B cell (primary cell): ENCODE data around the gene KATNAL2. TPM values are rescaled to one million over a fixed set of nuclear protein-coding genes. Genes with fewer than 3 reads are reported as not detected.

Source experiments
- ATAC-seq: fragments of 200-7000 bp; cut with Tn5 transposase; one replicate; pipeline ENCODE4 v1.10.0; 2021; ENCODE audit warnings: low read depth, mild to moderate bottlenecking, moderate number of reproducible peaks, moderate library complexity
- CTCF ChIA-PET: fragments of 350-600 bp; sonication (Branson Sonifier 250); formaldehyde crosslinking; loops from one replicate; lab custom pipeline; 2021; ENCODE audit warnings: antibody characterized with exemption, inconsistent platforms; lab: Charles Lee
- POLR2A ChIA-PET: fragments of 350-600 bp; sonication (Branson Sonifier 250); formaldehyde crosslinking; loops from one replicate; lab custom pipeline; 2021; ENCODE audit warnings: antibody characterized with exemption; lab: Charles Lee
- DNase-seq: peaks from one replicate; pipeline ENCODE4 v3.0.0; 2013
- H2AFZ ChIP-seq: 2 replicates; pipeline ENCODE4 v1.6.1; 2012; ENCODE audit warnings: mild to moderate bottlenecking, low read depth, low read length; ENCODE audit not compliant: insufficient read depth, poor library complexity, severe bottlenecking
- H3K27ac ChIP-seq, 2 donors: 1 replicate in 1 of 2; 2 replicates in 1 of 2; pipeline ENCODE4 v1.5.1; 2012 to 2013; ENCODE audit warnings: low read length in 2 of 2, mild to moderate bottlenecking in 2 of 2, moderate library complexity in 1 of 2
- H3K27me3 ChIP-seq, 4 experiments: fragments of 200-600 bp in 1 of 4; sonication (generic) in 1 of 4; replicated peaks in 1 of 4; 1 replicate in 2 of 4; 2 replicates in 2 of 4; pipeline versions ENCODE4 v1.6.1 to v1.7.0; 2013 to 2016; ENCODE audit warnings: low read length in 3 of 4, mild to moderate bottlenecking in 2 of 4, mixed read lengths in 1 of 4, moderate library complexity in 1 of 4; ENCODE audit not compliant: insufficient read depth in 4 of 4, control insufficient read depth in 3 of 4; ENCODE audit errors: control extremely low read depth in 1 of 4
- H3K36me3 ChIP-seq, 2 experiments: replicated peaks in 1 of 2; 1 replicate in 1 of 2; 2 replicates in 1 of 2; pipeline versions ENCODE4 v1.6.1 to v1.7.1; 2013; ENCODE audit warnings: low read length in 1 of 2; ENCODE audit not compliant: insufficient read depth in 2 of 2, control insufficient read depth in 1 of 2; ENCODE audit errors: control extremely low read depth in 1 of 2, extremely low read depth in 1 of 2
- H3K4me1 ChIP-seq, 2 donors: fragments of 200-600 bp in 1 of 2; sonication (generic) in 1 of 2; 1 replicate in 1 of 2; 2 replicates in 1 of 2; pipeline versions ENCODE4 v1.5.1 to v1.6.1; 2013 to 2017; ENCODE audit warnings: low read length in 2 of 2; ENCODE audit not compliant: control insufficient read depth in 2 of 2, insufficient read depth in 2 of 2
- H3K4me2 ChIP-seq: replicated peaks from 2 replicates; pipeline ENCODE3; 2012; ENCODE audit warnings: mild to moderate bottlenecking, low read depth, low read length; ENCODE audit not compliant: poor library complexity, severe bottlenecking
- H3K4me3 ChIP-seq, 5 experiments: fragments of 200-600 bp in 1 of 5; sonication (generic) in 1 of 5; 1 replicate in 3 of 5; 2 replicates in 2 of 5; pipeline versions ENCODE4 v1.5.1 to v1.7.0; 2011 to 2016; ENCODE audit warnings: low read length in 4 of 5, mild to moderate bottlenecking in 4 of 5, low read depth in 2 of 5, control low read depth in 1 of 5, moderate library complexity in 1 of 5; ENCODE audit not compliant: insufficient read depth in 1 of 5; ENCODE audit errors: control extremely low read depth in 1 of 5, extremely low read depth in 1 of 5
- H3K79me2 ChIP-seq: fragments of 200-600 bp; sonication (generic); one replicate; pipeline ENCODE4 v1.6.0; 2016; ENCODE audit warnings: low read length; ENCODE audit not compliant: control insufficient read depth, insufficient read depth
- H3K9ac ChIP-seq: fragments of 200-600 bp; sonication (generic); 2 replicates; pipeline ENCODE4 v1.6.1; 2017; ENCODE audit warnings: mild to moderate bottlenecking, low read length, moderate library complexity
- H3K9me3 ChIP-seq, 3 donors: one replicate each; pipeline versions ENCODE4 v1.6.1 to v1.7.1; 2013; ENCODE audit warnings: low read length in 2 of 3; ENCODE audit not compliant: control insufficient read depth in 2 of 3, insufficient read depth in 1 of 3; ENCODE audit errors: control extremely low read depth in 1 of 3
- H4K20me1 ChIP-seq: 2 replicates; pipeline ENCODE4 v1.6.0; 2012; ENCODE audit warnings: mild to moderate bottlenecking, low read length; ENCODE audit not compliant: insufficient read depth, control insufficient read depth, poor library complexity, severe bottlenecking
- H3K27ac Mint-ChIP-seq: one replicate; pipeline ENCODE4 v1.8.0; 2021; ENCODE audit warnings: mixed read lengths
- H3K27me3 Mint-ChIP-seq: one replicate; pipeline ENCODE4 v1.8.0; 2021; ENCODE audit warnings: mixed read lengths
- H3K4me1 Mint-ChIP-seq: one replicate; pipeline ENCODE4 v1.8.0; 2021; ENCODE audit warnings: mixed read lengths
- H3K4me3 Mint-ChIP-seq: one replicate; pipeline ENCODE4 v1.8.0; 2021; ENCODE audit warnings: mixed read lengths
- H3K9me3 Mint-ChIP-seq: one replicate; pipeline ENCODE4 v1.8.0; 2022; ENCODE audit warnings: mixed read lengths; ENCODE audit not compliant: insufficient read depth
- EZH2 ChIP-seq: IDR thresholded peaks from 2 replicates; pipeline ENCODE4 v1.6.1; 2012; ENCODE audit warnings: borderline replicate concordance, low read depth, mild to moderate bottlenecking, moderate library complexity, low read length; ENCODE audit not compliant: insufficient read depth, poor library complexity, severe bottlenecking
- WGBS: methylation state at CpG from one replicate; pipeline ENCODE4 v1.1.5; 2013; ENCODE audit warnings: missing lambda C conversion rate; ENCODE audit not compliant: insufficient coverage; 5-methylcytosine and 5-hydroxymethylcytosine counted together
- intact Hi-C: fragments of 100-400 bp; cut with micrococcal nuclease; formaldehyde crosslinking; loops from one replicate; pipeline ENCODE4 v1.10.0; 2022
- polyA plus RNA-seq: library from polyadenylated mRNA; depleted of rRNA; stranded (reverse); fragments of >200 nt; gene quantifications from 2 replicates; pipeline ENCODE4 v1.2.3, GENCODE V29; 2012
- total RNA-seq, 2 donors: library from RNA; stranded (reverse); fragments of 120-200 nt in 1 of 2; gene quantifications; 1 replicate in 1 of 2; 2 replicates in 1 of 2; pipeline versions ENCODE4 v1.2.3 to v1.2.4, GENCODE V29; 2013 to 2022
- TF ChIP-seq, protein P1 (sequence below): fragments of 200-600 bp; IDR thresholded peaks from one replicate; pipeline ENCODE4 v1.8.0; 2022; ENCODE audit warnings: antibody characterized with exemption, mild to moderate bottlenecking

The KATNAL2 gene
- total and polyA plus RNA-seq, 2 donors (not counting 1 experiment from before 2014, with no cell fraction given), result 1.3 to 3.1 TPM

- H3K36me3 ChIP-seq, result no peaks in the 10 kb centered on the region
- no peak overlapping the region for H3K27ac ChIP-seq
- peaks cover 10% of the 10 kb centered on the region for H3K79me2 ChIP-seq
- H3K4me3 Mint-ChIP-seq, result no peak overlapping the region
- no peak overlapping the region for H3K4me2 ChIP-seq
- ATAC-seq (no peak), DNase-seq (no peak)
- no peak overlapping the region for H3K27ac Mint-ChIP-seq
- TF ChIP-seq, protein P1, sequence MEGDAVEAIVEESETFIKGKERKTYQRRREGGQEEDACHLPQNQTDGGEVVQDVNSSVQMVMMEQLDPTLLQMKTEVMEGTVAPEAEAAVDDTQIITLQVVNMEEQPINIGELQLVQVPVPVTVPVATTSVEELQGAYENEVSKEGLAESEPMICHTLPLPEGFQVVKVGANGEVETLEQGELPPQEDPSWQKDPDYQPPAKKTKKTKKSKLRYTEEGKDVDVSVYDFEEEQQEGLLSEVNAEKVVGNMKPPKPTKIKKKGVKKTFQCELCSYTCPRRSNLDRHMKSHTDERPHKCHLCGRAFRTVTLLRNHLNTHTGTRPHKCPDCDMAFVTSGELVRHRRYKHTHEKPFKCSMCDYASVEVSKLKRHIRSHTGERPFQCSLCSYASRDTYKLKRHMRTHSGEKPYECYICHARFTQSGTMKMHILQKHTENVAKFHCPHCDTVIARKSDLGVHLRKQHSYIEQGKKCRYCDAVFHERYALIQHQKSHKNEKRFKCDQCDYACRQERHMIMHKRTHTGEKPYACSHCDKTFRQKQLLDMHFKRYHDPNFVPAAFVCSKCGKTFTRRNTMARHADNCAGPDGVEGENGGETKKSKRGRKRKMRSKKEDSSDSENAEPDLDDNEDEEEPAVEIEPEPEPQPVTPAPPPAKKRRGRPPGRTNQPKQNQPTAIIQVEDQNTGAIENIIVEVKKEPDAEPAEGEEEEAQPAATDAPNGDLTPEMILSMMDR, result no peak
- no peak for TF ChIP-seq EZH2
- no peaks in the 10 kb centered on the region for H3K27me3 ChIP-seq
- no peaks in the 10 kb centered on the region for H3K9me3 ChIP-seq
- no peak overlapping the region for H3K4me3 ChIP-seq
- H3K27me3 Mint-ChIP-seq, result no peaks in the 10 kb centered on the region
- no peak overlapping the region for H3K9ac ChIP-seq
- CTCF ChIA-PET, result no interaction called here
- POLR2A ChIA-PET, result no interaction called here
- H3K4me1 Mint-ChIP-seq, result peaks cover 23% of the 10 kb centered on the region
- 100% methylated on average over 1 of the region's 1 CpG for WGBS
- H3K4me1 ChIP-seq, result peaks cover 10 to 20% of the 10 kb centered on the region in 2 donors
- H3K9me3 Mint-ChIP-seq, result no peaks in the 10 kb centered on the region
- no peaks in the 10 kb centered on the region for H4K20me1 ChIP-seq
- intact Hi-C loops, result no loop called here
- no peak overlapping the region for H2AFZ ChIP-seq
Measured at GRCh38 chr18:46920653-46921052, 3.3 kb downstream of the KATNAL2 start.

GRCh38 chr18:46939337-46939963, 22.0 kb downstream of the KATNAL2 start:
- WGBS, result 86% methylated on average over 1 of the region's 1 CpG
- no peak overlapping the region for H2AFZ ChIP-seq
- H3K9me3 ChIP-seq, result no peaks in the 10 kb centered on the region
- DNase-seq (no peak), ATAC-seq (no peak)
- no peaks in the 10 kb centered on the region for H3K79me2 ChIP-seq
- H3K9ac ChIP-seq, result no peak overlapping the region
- POLR2A ChIA-PET, result no interaction called here
- H3K36me3 ChIP-seq, result no peaks in the 10 kb centered on the region
- no peak overlapping the region for H3K4me3 Mint-ChIP-seq
- no peak overlapping the region for H3K4me2 ChIP-seq
- H3K4me1 ChIP-seq, result no peaks in the 10 kb centered on the region
- H3K27ac Mint-ChIP-seq, result no peak overlapping the region
- no peak overlapping the region for H3K4me3 ChIP-seq
- intact Hi-C loops, result no loop called here
- no peaks in the 10 kb centered on the region for H3K4me1 Mint-ChIP-seq
- TF ChIP-seq EZH2, result no peak
- TF ChIP-seq, protein P1, result no peak
- H3K27me3 ChIP-seq, result no peaks in the 10 kb centered on the region
- H3K27me3 Mint-ChIP-seq, result peaks cover 4% of the 10 kb centered on the region
- no peak overlapping the region for H3K27ac ChIP-seq
- H3K9me3 Mint-ChIP-seq, result no peaks in the 10 kb centered on the region
- CTCF ChIA-PET, result no interaction called here
- no peaks in the 10 kb centered on the region for H4K20me1 ChIP-seq
